CD4-positive, alpha-beta T cell (primary cell): ENCODE results near the gene RASA3. TPM values are rescaled to one million over a fixed set of nuclear protein-coding genes. Genes with fewer than 3 reads are reported as not detected.

Experiments
- ATAC-seq: fragments of 200-7000 bp; cut with Tn5 transposase; one replicate; pipeline ENCODE4 v1.10.0; 2022; ENCODE audit warnings: mild to moderate bottlenecking; ENCODE audit not compliant: poor library complexity
- CTCF ChIA-PET: fragments of 350-600 bp; sonication (Branson Sonifier 250); formaldehyde crosslinking; loops from one replicate; lab custom pipeline; 2021; ENCODE audit warnings: antibody characterized with exemption, inconsistent platforms; lab: Charles Lee
- POLR2A ChIA-PET: fragments of 350-600 bp; sonication (Branson Sonifier 250); formaldehyde crosslinking; loops from one replicate; lab custom pipeline; 2021; ENCODE audit warnings: antibody characterized with exemption, inconsistent platforms; lab: Charles Lee
- DNase-seq, 14 experiments: peaks; one replicate each; pipeline ENCODE4 v3.0.0-alpha.2; 2013 to 2020; ENCODE audit warnings: mixed read lengths in 2 of 14
- H3K27ac ChIP-seq, 2 donors: one replicate each; pipeline versions ENCODE4 v1.5.1 to v1.7.0; 2013; ENCODE audit warnings: low read length in 2 of 2, low read depth in 1 of 2, mild to moderate bottlenecking in 1 of 2
- H3K27me3 ChIP-seq, 2 experiments: 1 replicate in 1 of 2; 2 replicates in 1 of 2; pipeline versions ENCODE4 v1.6.1 to v1.7.0; 2013; ENCODE audit warnings: low read length in 2 of 2, control low read depth in 1 of 2, mild to moderate bottlenecking in 1 of 2, moderate library complexity in 1 of 2; ENCODE audit not compliant: insufficient read depth in 2 of 2, control insufficient read depth in 1 of 2
- H3K36me3 ChIP-seq: one replicate; pipeline ENCODE4 v1.6.1; 2013; ENCODE audit warnings: low read length, control low read depth; ENCODE audit not compliant: insufficient read depth
- H3K4me1 ChIP-seq: one replicate; pipeline ENCODE4 v1.6.1; 2013; ENCODE audit warnings: low read length, control low read depth; ENCODE audit not compliant: insufficient read depth
- H3K4me3 ChIP-seq: one replicate; pipeline ENCODE4 v1.5.1; 2013; ENCODE audit warnings: mild to moderate bottlenecking, low read length, moderate library complexity
- H3K9me3 ChIP-seq, 2 experiments: 1 replicate in 1 of 2; 2 replicates in 1 of 2; pipeline versions ENCODE4 v1.6.1 to v1.7.0; 2013; ENCODE audit warnings: low read length in 2 of 2, mild to moderate bottlenecking in 2 of 2, control low read depth in 1 of 2, moderate library complexity in 1 of 2; ENCODE audit not compliant: control insufficient read depth in 1 of 2, insufficient read depth in 1 of 2
- H3K27ac Mint-ChIP-seq: one replicate; pipeline ENCODE4 v1.8.0; 2020; ENCODE audit warnings: mixed read lengths
- H3K27me3 Mint-ChIP-seq: one replicate; pipeline ENCODE4 v1.8.0; 2021; ENCODE audit warnings: mixed read lengths
- H3K36me3 Mint-ChIP-seq: one replicate; pipeline ENCODE4 v1.8.0; 2021; ENCODE audit warnings: low read depth, mixed read lengths
- H3K4me1 Mint-ChIP-seq: one replicate; pipeline ENCODE4 v1.8.0; 2021; ENCODE audit warnings: low read depth, mixed read lengths
- H3K4me3 Mint-ChIP-seq: one replicate; pipeline ENCODE4 v1.8.0; 2020; ENCODE audit warnings: mild to moderate bottlenecking, mixed read lengths
- H3K9me3 Mint-ChIP-seq: one replicate; pipeline ENCODE4 v1.8.0; 2020; ENCODE audit warnings: mixed read lengths
- CTCF ChIP-seq: fragments of 200-600 bp; IDR thresholded peaks from one replicate; pipeline ENCODE4 v1.8.0; 2022; ENCODE audit warnings: antibody characterized with exemption, mild to moderate bottlenecking
- intact Hi-C, 2 experiments: fragments of 100-400 bp; cut with DNase I in 1 of 2; cut with micrococcal nuclease in 1 of 2; formaldehyde crosslinking; loops; one replicate each; pipeline versions ENCODE4 v1.15.1 to v1.9.0; 2023 to 2025; cut with DNase I, micrococcal nuclease
- total RNA-seq, 174 experiments: library from RNA in 2 of 174; stranded (reverse) in 2 of 174; gene quantifications; one replicate each; pipeline ENCODE4 v1.2.3 and lab custom pipeline; 2021 to 2026

Gene RASA3
- total RNA-seq, 2 experiments from 2014 or later: 181 to 184 TPM

GRCh38 chr13:114164681-114165429, 32.4 kb upstream of the RASA3 start:
- Mint-ChIP-seq H3K9me3 (no peaks in the 10 kb centered on the region), H3K4me3 (peak overlapping the region; percentile 25), H3K36me3 (no peaks in the 10 kb centered on the region), H3K27me3 (no peaks in the 10 kb centered on the region), H3K27ac (peak overlapping the region; percentile 69), H3K4me1 (peaks cover 81% of the 10 kb centered on the region)
- intact Hi-C loops: loop anchor here (5.0 kb wide), 2 partner anchors 38 to 42 kb away; no protein-coding TSS in a partner anchor
- Histone ChIP-seq H3K9me3 (peaks cover 0 to 6% of the 10 kb centered on the region in 2 experiments), H3K27me3 (no peaks in the 10 kb centered on the region), H3K4me3 (no peak overlapping the region), H3K36me3 (no peaks in the 10 kb centered on the region), H3K27ac (no peak overlapping the region), H3K4me1 (peaks cover 71% of the 10 kb centered on the region)
- ChIA-PET POLR2A (interaction anchor here (1.5 to 4.9 kb wide), 3 partner anchors 13 to 22 kb away, joined by 4 to 50 read pairs (median 19); no protein-coding TSS in a partner anchor), CTCF (no interaction called here)
- DNase-seq (no peak), ATAC-seq (no peak)
- TF ChIP-seq CTCF: no peak

GRCh38 chr13:114164053-114164452, 31.6 kb upstream of the RASA3 start:
- H3K36me3 Mint-ChIP-seq: no peaks in the 10 kb centered on the region
- Histone ChIP-seq H3K9me3 (peaks cover 0 to 6% of the 10 kb centered on the region in 2 experiments), H3K4me3 (no peak overlapping the region), H3K36me3 (no peaks in the 10 kb centered on the region), H3K27me3 (no peaks in the 10 kb centered on the region), H3K4me1 (peaks cover 71% of the 10 kb centered on the region), H3K27ac (no peak overlapping the region)
- H3K4me3 Mint-ChIP-seq: no peak overlapping the region
- DNase-seq (no peak), ATAC-seq (no peak)
- intact Hi-C loops: loop anchor here in 1 of 2 experiments (5.0 kb wide), 1 partner anchor 37 kb away; no protein-coding TSS in a partner anchor
- POLR2A ChIA-PET: interaction anchor here (0.6 to 4.9 kb wide), 4 partner anchors 12 to 33 kb away, joined by 3 to 50 read pairs (median 4); no protein-coding TSS in a partner anchor
- H3K9me3 Mint-ChIP-seq: no peaks in the 10 kb centered on the region
- H3K27me3 Mint-ChIP-seq: no peaks in the 10 kb centered on the region
- peak overlapping the region; percentile 69 for H3K27ac Mint-ChIP-seq
- TF ChIP-seq CTCF: no peak
- CTCF ChIA-PET: no interaction called here
- H3K4me1 Mint-ChIP-seq: peaks cover 89% of the 10 kb centered on the region

GRCh38 chr13:114162533-114162922, 30.1 kb upstream of the RASA3 start:
- H3K4me3 ChIP-seq: peak overlapping the region; percentile 43
- H3K27me3 ChIP-seq: no peaks in the 10 kb centered on the region
- DNase-seq: no peak
- Mint-ChIP-seq H3K27ac (peak overlapping the region; percentile 93), H3K27me3 (no peaks in the 10 kb centered on the region), H3K9me3 (no peaks in the 10 kb centered on the region), H3K4me1 (peaks cover 92% of the 10 kb centered on the region), H3K36me3 (no peaks in the 10 kb centered on the region), H3K4me3 (peak overlapping the region; percentile 82)
- H3K27ac ChIP-seq: peak overlapping the region; percentile 42 to 70
- ChIA-PET CTCF (interaction anchor here (1.2 to 1.8 kb wide), 2 partner anchors 11 to 26 kb away, joined by 3 to 5 read pairs; no protein-coding TSS in a partner anchor), POLR2A (interaction anchor here (0.7 to 4.9 kb wide), 16 partner anchors 9 to 64 kb away, joined by 3 to 50 read pairs (median 6); no protein-coding TSS in a partner anchor)
- no peak for ATAC-seq
- peaks cover 0 to 6% of the 10 kb centered on the region in 2 experiments for H3K9me3 ChIP-seq
- TF ChIP-seq CTCF: no peak
- peaks cover 80% of the 10 kb centered on the region for H3K4me1 ChIP-seq
- no peaks in the 10 kb centered on the region for H3K36me3 ChIP-seq
- intact Hi-C loops: loop anchor here in 1 of 2 experiments (2.0 to 5.0 kb wide), 2 partner anchors 14 to 35 kb away; no protein-coding TSS in a partner anchor
